Measurements from ENCODE around the gene C5orf24. TPM values are rescaled to one million over a fixed set of nuclear protein-coding genes. Genes with fewer than 3 reads are reported as not detected.

The C5orf24 gene
- total and polyA plus RNA-seq, 4 donors, result 14.5 to 48.9 (median 23.4) TPM

- Histone ChIP-seq H3K4me1 (ENCODE audit: control insufficient read depth in 4 of 4, insufficient read depth in 4 of 4, low read length in 3 of 4) (peaks cover 0 to 11% (median 5%) of the 10 kb centered on the region in 4 donors), H3K27me3 (ENCODE audit: control insufficient read depth in 4 of 4, insufficient read depth in 4 of 4, low read length in 3 of 4) (no peaks in the 10 kb centered on the region), H3K4me3 (ENCODE audit: low read depth in 1 of 3, low read length in 3 of 3) (no peak overlapping the region), H3K9me3 (ENCODE audit: control insufficient read depth in 4 of 4, low read length in 3 of 4) (no peaks in the 10 kb centered on the region), H3K27ac (ENCODE audit: low read depth in 1 of 2, low read length in 2 of 2) (peak overlapping the region in 1 of 2 donors; percentile 73), H3K36me3 (ENCODE audit: control insufficient read depth in 4 of 4, insufficient read depth in 3 of 4, low read depth in 1 of 4, low read length in 3 of 4) (no peaks in the 10 kb centered on the region), H3K9ac (ENCODE audit: low read depth in 1 of 2, low read length in 2 of 2) (peak overlapping the region in 1 of 2 donors; percentile 89)
- TF ChIP-seq HNF4A (conservative IDR thresholded peaks at IDR 0.05), result no peak
- TF ChIP-seq TAF1 (conservative IDR thresholded peaks at IDR 0.05), result no peak
- TF ChIP-seq RXRA (IDR thresholded peaks at IDR 0.05), result no peak
- TF ChIP-seq SP1 (IDR thresholded peaks at IDR 0.05), result no peak
- no peak for TF ChIP-seq EGR1 (IDR thresholded peaks at IDR 0.05; ENCODE audit: low read depth in 2 of 2)
- no peak for TF ChIP-seq YY1 (IDR thresholded peaks at IDR 0.05)
- no peak for TF ChIP-seq ZBTB33 (IDR thresholded peaks at IDR 0.05)
- TF ChIP-seq MAX (IDR thresholded peaks at IDR 0.05), result no peak
- no peak for TF ChIP-seq ATF3 (IDR thresholded peaks at IDR 0.05)
- TF ChIP-seq JUND (IDR thresholded peaks at IDR 0.05), result no peak
- no peak for TF ChIP-seq GABPA (IDR thresholded peaks at IDR 0.05 in 1 of 2, conservative IDR thresholded peaks at IDR 0.05 in 1 of 2)
- TF ChIP-seq FOXA2 (IDR thresholded peaks at IDR 0.05), result no peak
- no peak for TF ChIP-seq RAD21 (IDR thresholded peaks at IDR 0.05)
- no peak for TF ChIP-seq CTCF (IDR thresholded peaks at IDR 0.05; ENCODE audit: low read depth, low read length, missing input control)
- no peak for TF ChIP-seq REST (IDR thresholded peaks at IDR 0.05)
- no peak for TF ChIP-seq NR2F2 (IDR thresholded peaks at IDR 0.05)
- no peak for DNase-seq (ENCODE audit: low spot score)
- 86% methylated on average over 6 of the region's 6 CpGs for WGBS
These were observed 27.7 kb downstream of the C5orf24 start for GRCh38 chr5:134873494-134873893.

All from liver (tissue), 9 donors.